ENCODE data around the gene MED9. TPM values are rescaled to one million over a fixed set of nuclear protein-coding genes. Genes with fewer than 3 reads are reported as not detected.
"Not testable (repeated sequence)": the region's sequence is repeated elsewhere in the genome, so short reads cannot be mapped to it uniquely, and the experiment has no call there.

MED9 gene
- 1 to 10 TPM; 6.7 to 8.6 TPM for polyA plus RNA-seq

DNA sequence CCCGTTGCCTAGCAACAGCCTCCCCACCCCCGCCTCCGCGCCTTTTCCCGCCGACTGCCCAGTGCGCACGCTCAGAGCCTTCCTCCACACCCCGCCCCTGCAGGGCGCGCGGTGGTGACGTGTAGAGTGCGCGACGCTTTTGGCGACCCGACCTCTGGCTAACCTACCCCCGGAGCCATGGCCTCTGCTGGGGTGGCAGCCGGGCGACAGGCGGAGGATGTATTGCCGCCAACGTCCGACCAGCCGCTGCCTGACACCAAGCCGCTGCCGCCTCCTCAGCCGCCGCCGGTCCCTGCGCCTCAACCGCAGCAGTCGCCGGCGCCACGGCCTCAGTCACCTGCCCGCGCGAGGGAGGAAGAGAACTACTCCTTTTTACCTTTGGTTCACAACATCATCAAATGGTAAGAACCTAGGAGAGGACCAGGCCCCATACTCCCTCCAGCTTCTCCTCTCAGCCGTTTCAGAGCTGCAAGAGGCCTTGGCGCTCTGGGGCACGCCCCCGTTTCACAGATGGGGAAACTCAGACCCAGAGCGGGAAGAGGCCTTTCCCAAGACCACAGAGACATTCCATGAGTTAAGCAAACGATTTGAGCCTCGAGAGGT is at the start of gene MED9:
MED9 (plus strand) TSS at position 136 of the 603 bp plus-strand sequence; CDS start at position 178, 42 bp downstream.
- Histone ChIP-seq H3K27me3 (ENCODE audit: control insufficient read depth in 1 of 2, insufficient read depth in 2 of 2, low read length in 2 of 2) (no peaks in the 10 kb centered on the region), H3K36me3 (ENCODE audit: control insufficient read depth in 2 of 2, insufficient read depth in 2 of 2, low read length in 1 of 2) (no peaks in the 10 kb centered on the region), H3K27ac (ENCODE audit: low read depth in 2 of 2, low read length in 1 of 2) (peak within 1 kb of the TSS; percentile 80 to 94), H3K4me3 (ENCODE audit: low read depth in 1 of 2, low read length in 2 of 2) (peak within 1 kb of the TSS; percentile 77 to 87), H3K9me3 (ENCODE audit: control insufficient read depth in 2 of 2, insufficient read depth in 1 of 2, low read depth in 1 of 2, low read length in 1 of 2) (no peaks in the 10 kb centered on the region), H3K4me1 (ENCODE audit: control insufficient read depth in 2 of 2, insufficient read depth in 2 of 2, low read length in 1 of 2) (peaks cover 0 to 2% of the 10 kb centered on the region in 2 donors)
- WGBS, 2 donors: 0% methylated on average over 47 of the region's 47 CpGs

GRCh38 chr17:17429222-17429621 is 47.6 kb upstream of the MED9 start:
- Histone ChIP-seq H3K9me3 (ENCODE audit: control insufficient read depth in 2 of 2, insufficient read depth in 1 of 2, low read depth in 1 of 2, low read length in 1 of 2) (peaks cover 0 to 5% of the 10 kb centered on the region in 2 donors), H3K36me3 (ENCODE audit: control insufficient read depth in 2 of 2, insufficient read depth in 2 of 2, low read length in 1 of 2) (no peaks in the 10 kb centered on the region), H3K27ac (ENCODE audit: low read depth in 2 of 2, low read length in 1 of 2) (no peak overlapping the region), H3K4me1 (ENCODE audit: control insufficient read depth in 2 of 2, insufficient read depth in 2 of 2, low read length in 1 of 2) (no peaks in the 10 kb centered on the region), H3K27me3 (ENCODE audit: control insufficient read depth in 1 of 2, insufficient read depth in 2 of 2, low read length in 2 of 2) (no peaks in the 10 kb centered on the region), H3K4me3 (ENCODE audit: low read depth in 1 of 2, low read length in 2 of 2) (no peak overlapping the region)
- WGBS, 2 donors: 67 to 74% methylated on average over 2 of the region's 2 CpGs

DNA sequence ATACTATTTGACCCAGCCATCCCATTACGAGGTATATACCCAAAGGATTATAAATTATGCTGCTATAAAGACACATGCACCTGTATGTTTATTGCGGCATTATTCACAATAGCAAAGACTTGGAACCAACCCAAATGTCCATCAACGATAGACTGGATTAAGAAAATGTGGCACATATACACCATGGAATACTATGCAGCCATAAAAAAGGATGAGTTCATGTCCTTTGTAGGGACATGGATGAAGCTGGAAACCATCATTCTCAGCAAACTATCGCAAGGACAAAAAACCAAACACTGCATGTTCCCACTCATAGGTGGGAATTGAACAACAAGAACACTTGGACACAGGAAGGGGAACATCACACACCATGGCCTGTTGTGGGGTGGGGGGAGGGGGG is 45.9 kb upstream of the MED9 start:
- not testable (repeated sequence) for H3K4me3 ChIP-seq (ENCODE audit: low read depth in 1 of 2, low read length in 2 of 2); H3K27ac ChIP-seq (ENCODE audit: low read depth in 2 of 2, low read length in 1 of 2); H3K36me3 ChIP-seq (ENCODE audit: control insufficient read depth in 2 of 2, insufficient read depth in 2 of 2, low read length in 1 of 2); H3K9me3 ChIP-seq (ENCODE audit: control insufficient read depth in 2 of 2, insufficient read depth in 1 of 2, low read depth in 1 of 2, low read length in 1 of 2); H3K4me1 ChIP-seq (ENCODE audit: control insufficient read depth in 2 of 2, insufficient read depth in 2 of 2, low read length in 1 of 2); H3K27me3 ChIP-seq (ENCODE audit: control insufficient read depth in 1 of 2, insufficient read depth in 2 of 2, low read length in 2 of 2)
- 91 to 92% methylated on average over 2 to 4 of the region's 4 CpGs for WGBS, 2 donors

DNA sequence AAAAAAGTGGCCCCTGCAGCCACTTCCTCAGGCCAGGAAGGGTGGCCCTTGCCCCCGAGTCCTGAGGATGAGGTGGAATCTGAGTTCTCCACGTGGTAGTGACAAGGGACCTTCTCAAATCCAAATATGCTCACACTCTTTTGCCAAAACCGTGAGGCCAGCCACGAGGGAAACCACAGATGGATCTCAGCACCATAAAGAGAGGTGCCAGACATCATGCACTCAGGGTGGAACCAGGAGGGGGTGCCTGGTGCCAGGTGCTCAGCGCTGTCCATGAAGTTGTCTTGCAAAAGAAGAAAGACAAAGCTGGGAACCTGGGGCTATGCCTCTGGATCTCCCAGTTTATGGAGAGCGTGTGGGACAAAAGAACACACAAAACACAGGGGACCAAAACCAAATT is 45.2 kb upstream of the MED9 start:
- Histone ChIP-seq H3K4me3 (ENCODE audit: low read depth in 1 of 2, low read length in 2 of 2) (no peak overlapping the region), H3K9me3 (ENCODE audit: control insufficient read depth in 2 of 2, insufficient read depth in 1 of 2, low read depth in 1 of 2, low read length in 1 of 2) (no peaks in the 10 kb centered on the region), H3K4me1 (ENCODE audit: control insufficient read depth in 2 of 2, insufficient read depth in 2 of 2, low read length in 1 of 2) (no peaks in the 10 kb centered on the region), H3K27ac (ENCODE audit: low read depth in 2 of 2, low read length in 1 of 2) (no peak overlapping the region), H3K36me3 (ENCODE audit: control insufficient read depth in 2 of 2, insufficient read depth in 2 of 2, low read length in 1 of 2) (no peaks in the 10 kb centered on the region), H3K27me3 (ENCODE audit: control insufficient read depth in 1 of 2, insufficient read depth in 2 of 2, low read length in 2 of 2) (no peaks in the 10 kb centered on the region)
- WGBS, 2 donors: 54 to 64% methylated on average over 6 of the region's 6 CpGs

DNA sequence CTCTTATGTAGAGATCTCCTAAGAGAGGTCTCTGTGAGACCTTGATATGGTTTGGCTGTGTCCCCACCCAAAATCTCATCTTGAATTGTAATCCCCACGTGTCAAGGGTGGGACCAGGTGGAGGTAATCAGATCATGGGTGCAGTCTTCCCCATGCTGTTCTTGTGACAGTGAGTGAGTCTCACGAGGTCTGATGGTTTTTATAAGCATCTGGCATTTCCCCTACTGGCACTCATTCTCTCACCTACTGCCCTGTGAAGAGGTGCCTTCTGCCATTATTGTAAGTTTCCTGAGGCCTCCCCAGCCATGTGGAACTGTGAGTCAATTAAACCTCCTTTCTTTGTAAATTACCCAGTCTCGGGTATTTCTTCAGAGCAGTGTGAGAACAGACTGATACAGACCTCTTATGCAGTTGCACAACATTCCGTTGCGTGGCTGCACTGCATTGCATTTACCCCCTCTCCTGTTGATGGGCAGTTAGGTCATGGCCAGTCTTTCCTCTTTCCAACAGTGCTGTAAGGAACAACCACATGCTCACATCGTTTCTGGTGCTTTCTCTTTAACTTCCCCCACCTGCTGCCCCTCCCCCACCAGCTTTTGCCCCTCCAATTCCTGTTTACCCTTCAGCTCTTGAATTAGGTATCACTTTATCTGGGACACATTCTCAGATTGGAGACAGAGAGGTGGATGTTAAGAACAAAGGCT is 43.6 kb upstream of the MED9 start:
- H3K27ac ChIP-seq (ENCODE audit: low read depth in 2 of 2, low read length in 1 of 2): no peak overlapping the region
- WGBS, 2 donors: 61 to 69% methylated on average over 6 of the region's 6 CpGs
- no peaks in the 10 kb centered on the region for H3K27me3 ChIP-seq (ENCODE audit: control insufficient read depth in 1 of 2, insufficient read depth in 2 of 2, low read length in 2 of 2)

GRCh38 chr17:17434477-17434876 is 42.3 kb upstream of the MED9 start:
- Histone ChIP-seq H3K36me3 (ENCODE audit: control insufficient read depth in 2 of 2, insufficient read depth in 2 of 2, low read length in 1 of 2) (no peaks in the 10 kb centered on the region), H3K27ac (ENCODE audit: low read depth in 2 of 2, low read length in 1 of 2) (no peak overlapping the region), H3K4me3 (ENCODE audit: low read depth in 1 of 2, low read length in 2 of 2) (no peak overlapping the region), H3K27me3 (ENCODE audit: control insufficient read depth in 1 of 2, insufficient read depth in 2 of 2, low read length in 2 of 2) (no peaks in the 10 kb centered on the region), H3K9me3 (ENCODE audit: control insufficient read depth in 2 of 2, insufficient read depth in 1 of 2, low read depth in 1 of 2, low read length in 1 of 2) (no peaks in the 10 kb centered on the region), H3K4me1 (ENCODE audit: control insufficient read depth in 2 of 2, insufficient read depth in 2 of 2, low read length in 1 of 2) (no peaks in the 10 kb centered on the region)
- WGBS, 2 donors: 39 to 49% methylated on average over 2 of the region's 2 CpGs

More for the DNA sequence above, 43.6 kb upstream of the MED9 start:
- Histone ChIP-seq H3K4me3 (ENCODE audit: low read depth in 1 of 2, low read length in 2 of 2) (no peak overlapping the region), H3K9me3 (ENCODE audit: control insufficient read depth in 2 of 2, insufficient read depth in 1 of 2, low read depth in 1 of 2, low read length in 1 of 2) (no peaks in the 10 kb centered on the region), H3K36me3 (ENCODE audit: control insufficient read depth in 2 of 2, insufficient read depth in 2 of 2, low read length in 1 of 2) (no peaks in the 10 kb centered on the region), H3K4me1 (ENCODE audit: control insufficient read depth in 2 of 2, insufficient read depth in 2 of 2, low read length in 1 of 2) (no peaks in the 10 kb centered on the region)

DNA sequence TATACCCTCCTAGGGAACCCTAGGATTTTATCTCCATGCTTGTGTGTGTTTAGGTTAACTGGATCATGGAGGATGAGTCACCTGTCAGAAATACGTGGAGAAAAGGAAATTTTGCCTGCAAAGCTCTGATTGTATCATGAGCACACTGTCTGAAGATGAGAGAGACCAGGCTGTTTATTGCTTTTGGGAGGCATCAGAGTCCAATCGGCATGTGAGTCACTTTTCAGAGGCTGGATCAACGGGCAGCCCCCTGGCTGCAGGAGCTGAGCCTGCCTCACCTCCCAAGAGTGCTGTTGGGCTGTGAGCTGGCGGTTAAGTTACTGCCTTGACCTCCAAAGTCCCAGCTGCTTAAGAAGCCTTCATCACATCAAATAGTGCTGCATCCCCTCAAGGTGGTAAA is 41.5 kb upstream of the MED9 start:
- Histone ChIP-seq H3K27ac (ENCODE audit: low read depth in 2 of 2, low read length in 1 of 2) (no peak overlapping the region), H3K4me1 (ENCODE audit: control insufficient read depth in 2 of 2, insufficient read depth in 2 of 2, low read length in 1 of 2) (no peaks in the 10 kb centered on the region), H3K36me3 (ENCODE audit: control insufficient read depth in 2 of 2, insufficient read depth in 2 of 2, low read length in 1 of 2) (no peaks in the 10 kb centered on the region), H3K4me3 (ENCODE audit: low read depth in 1 of 2, low read length in 2 of 2) (no peak overlapping the region), H3K9me3 (ENCODE audit: control insufficient read depth in 2 of 2, insufficient read depth in 1 of 2, low read depth in 1 of 2, low read length in 1 of 2) (no peaks in the 10 kb centered on the region), H3K27me3 (ENCODE audit: control insufficient read depth in 1 of 2, insufficient read depth in 2 of 2, low read length in 2 of 2) (no peaks in the 10 kb centered on the region)
- WGBS, 2 donors: 37 to 39% methylated on average over 4 of the region's 4 CpGs

DNA sequence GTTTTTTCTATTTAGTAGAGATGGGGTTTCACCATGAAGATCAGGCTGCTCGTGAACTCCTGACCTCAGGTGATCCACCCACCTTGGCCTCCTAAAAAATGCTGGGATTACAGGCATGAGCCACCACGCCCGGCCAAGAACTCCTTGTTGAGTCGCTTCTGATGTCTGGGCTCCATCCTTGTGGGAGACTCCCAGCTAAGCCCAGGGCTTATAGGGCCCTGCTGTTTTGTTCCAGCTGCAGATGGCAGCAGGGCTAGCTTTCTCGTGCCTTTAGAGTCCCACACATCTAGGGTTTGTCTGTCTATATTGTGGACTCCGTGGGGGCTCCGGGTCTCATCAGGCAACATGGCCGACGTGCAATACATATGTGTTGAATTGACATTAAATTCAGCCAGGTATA is 39.3 kb upstream of the MED9 start:
- Histone ChIP-seq H3K27ac (ENCODE audit: low read depth in 2 of 2, low read length in 1 of 2) (no peak overlapping the region), H3K27me3 (ENCODE audit: control insufficient read depth in 1 of 2, insufficient read depth in 2 of 2, low read length in 2 of 2) (no peaks in the 10 kb centered on the region), H3K4me1 (ENCODE audit: control insufficient read depth in 2 of 2, insufficient read depth in 2 of 2, low read length in 1 of 2) (no peaks in the 10 kb centered on the region), H3K9me3 (ENCODE audit: control insufficient read depth in 2 of 2, insufficient read depth in 1 of 2, low read depth in 1 of 2, low read length in 1 of 2) (no peaks in the 10 kb centered on the region), H3K4me3 (ENCODE audit: low read depth in 1 of 2, low read length in 2 of 2) (no peak overlapping the region), H3K36me3 (ENCODE audit: control insufficient read depth in 2 of 2, insufficient read depth in 2 of 2, low read length in 1 of 2) (no peaks in the 10 kb centered on the region)
- WGBS, 2 donors: 81 to 85% methylated on average over 9 of the region's 9 CpGs

GRCh38 chr17:17437893-17438292 is 38.9 kb upstream of the MED9 start:
- no peak overlapping the region for H3K27ac ChIP-seq (ENCODE audit: low read depth in 2 of 2, low read length in 1 of 2)
- H3K27me3 ChIP-seq (ENCODE audit: control insufficient read depth in 1 of 2, insufficient read depth in 2 of 2, low read length in 2 of 2): no peaks in the 10 kb centered on the region
- H3K9me3 ChIP-seq (ENCODE audit: control insufficient read depth in 2 of 2, insufficient read depth in 1 of 2, low read depth in 1 of 2, low read length in 1 of 2): no peaks in the 10 kb centered on the region
- no peaks in the 10 kb centered on the region for H3K36me3 ChIP-seq (ENCODE audit: control insufficient read depth in 2 of 2, insufficient read depth in 2 of 2, low read length in 1 of 2)
- no peak overlapping the region for H3K4me3 ChIP-seq (ENCODE audit: low read depth in 1 of 2, low read length in 2 of 2)
- 90 to 93% methylated on average over 3 of the region's 3 CpGs for WGBS, 2 donors
- H3K4me1 ChIP-seq (ENCODE audit: control insufficient read depth in 2 of 2, insufficient read depth in 2 of 2, low read length in 1 of 2): no peaks in the 10 kb centered on the region

All from esophagus (tissue), 2 donors.